SK-N-SH treated with all-trans-retinoic acid at 6 μM for 48 hours (cell line): ENCODE results near the gene NKD1.
"Not testable (repeated sequence)": the region's sequence is repeated elsewhere in the genome, so short reads cannot be mapped to it uniquely, and the experiment has no call there.

Experiments used
- ATAC-seq: fragments of 200-7000 bp; cut with Tn5 transposase; 3 replicates; pipeline ENCODE4 v1.9.1; 2020; ENCODE audit warnings: mild to moderate bottlenecking, moderate library complexity
- ARNTL ChIP-seq: fragments of 450-650 bp; formaldehyde crosslinking; IDR thresholded peaks from 2 replicates; pipeline ENCODE4 v1.5.0; 2020; ENCODE audit warnings: low read depth, mild to moderate bottlenecking, moderate library complexity, borderline replicate concordance
- BACH2 ChIP-seq: fragments of 250-450 bp; sonication (Bioruptor Pico); IDR thresholded peaks from 2 replicates; pipeline ENCODE4 v1.9.0; 2021; ENCODE audit warnings: mild to moderate bottlenecking, borderline replicate concordance
- CREB5 ChIP-seq: fragments of 250-450 bp; sonication (Bioruptor Pico); IDR thresholded peaks from 2 replicates; pipeline ENCODE4 v1.5.1; 2020; ENCODE audit warnings: low read depth, mild to moderate bottlenecking, moderate library complexity
- CSDC2 ChIP-seq: fragments of 250-450 bp; sonication (Bioruptor Pico); IDR thresholded peaks from 2 replicates; pipeline ENCODE4 v1.5.0; 2020; ENCODE audit warnings: mild to moderate bottlenecking, moderate library complexity
- CSRNP3 ChIP-seq: fragments of 250-450 bp; sonication (Bioruptor Pico); IDR thresholded peaks from 2 replicates; pipeline ENCODE4 v1.5.1; 2021; ENCODE audit warnings: mild to moderate bottlenecking, moderate library complexity
- ESRRG ChIP-seq: fragments of 250-450 bp; sonication (Bioruptor Pico); IDR thresholded peaks from 2 replicates; pipeline ENCODE4 v1.6.1; 2021; ENCODE audit warnings: mild to moderate bottlenecking
- GLIS3 ChIP-seq: fragments of 250-450 bp; sonication (Bioruptor Pico); IDR thresholded peaks from 2 replicates; pipeline ENCODE4 v1.5.0; 2020; ENCODE audit warnings: mild to moderate bottlenecking, moderate library complexity
- ISL1 ChIP-seq: fragments of 250-450 bp; sonication (Bioruptor Pico); IDR thresholded peaks from 2 replicates; pipeline ENCODE4 v2.1.2; 2022; ENCODE audit warnings: mild to moderate bottlenecking, moderate library complexity
- PATZ1 ChIP-seq: fragments of 250-450 bp; sonication (Bioruptor Pico); IDR thresholded peaks from 2 replicates; pipeline ENCODE4 v1.8.0; 2020; ENCODE audit warnings: mild to moderate bottlenecking, moderate library complexity, borderline replicate concordance
- POU6F1 ChIP-seq: fragments of 250-450 bp; sonication (Bioruptor Pico); IDR thresholded peaks from 2 replicates; pipeline ENCODE4 v1.8.0; 2021; ENCODE audit warnings: low read depth, mild to moderate bottlenecking, moderate library complexity, borderline replicate concordance
- PPARA ChIP-seq: fragments of 250-450 bp; sonication (Bioruptor Pico); IDR thresholded peaks from 2 replicates; pipeline ENCODE4 v1.5.0; 2020; ENCODE audit warnings: mild to moderate bottlenecking, borderline replicate concordance
- RARB ChIP-seq: fragments of 250-450 bp; sonication (Bioruptor Pico); IDR thresholded peaks from 2 replicates; pipeline ENCODE4 v1.8.0; 2021; ENCODE audit warnings: mild to moderate bottlenecking, moderate library complexity
- TCF4 ChIP-seq: fragments of 250-450 bp; sonication (Bioruptor Pico); IDR thresholded peaks from 2 replicates; pipeline ENCODE4 v1.8.0; 2021; ENCODE audit warnings: mild to moderate bottlenecking, moderate library complexity, borderline replicate concordance
- TOX ChIP-seq: fragments of 250-450 bp; sonication (Bioruptor Pico); IDR thresholded peaks from 2 replicates; pipeline ENCODE4 v1.8.0; 2021; ENCODE audit warnings: mild to moderate bottlenecking, moderate library complexity, borderline replicate concordance
- TSHZ2 ChIP-seq: fragments of 250-450 bp; sonication (Bioruptor Pico); IDR thresholded peaks from 2 replicates; pipeline ENCODE4 v1.5.0; 2020; ENCODE audit warnings: mild to moderate bottlenecking, moderate library complexity
- ZC3H10 ChIP-seq: fragments of 250-450 bp; sonication (Bioruptor Pico); IDR thresholded peaks from 2 replicates; pipeline ENCODE4 v1.5.1; 2021; ENCODE audit warnings: mild to moderate bottlenecking, moderate library complexity
- ZFP3 ChIP-seq: fragments of 250-450 bp; sonication (Bioruptor Pico); IDR thresholded peaks from 2 replicates; pipeline ENCODE4 v1.5.0; 2020; ENCODE audit warnings: mild to moderate bottlenecking, moderate library complexity
- ZFP30 ChIP-seq: fragments of 450-650 bp; formaldehyde crosslinking; IDR thresholded peaks from 2 replicates; pipeline ENCODE4 v1.5.0; 2022; ENCODE audit warnings: mild to moderate bottlenecking, moderate library complexity
- ZNF565 ChIP-seq: fragments of 450-650 bp; formaldehyde crosslinking; conservative IDR thresholded peaks from 2 replicates; pipeline ENCODE4 v1.5.0; 2020; ENCODE audit warnings: low read depth, mild to moderate bottlenecking, moderate library complexity
- ZNF70 ChIP-seq: fragments of 450-650 bp; formaldehyde crosslinking; IDR thresholded peaks from 2 replicates; pipeline ENCODE4 v1.5.0; 2020; ENCODE audit warnings: mild to moderate bottlenecking, moderate library complexity
- ZNF8 ChIP-seq: fragments of 450-650 bp; formaldehyde crosslinking; IDR thresholded peaks from 2 replicates; pipeline ENCODE4 v1.5.0; 2020; ENCODE audit warnings: mild to moderate bottlenecking, moderate library complexity

NKD1 gene

GRCh38 chr16:50502616-50503011 is 45.6 kb upstream of the NKD1 start:
- no peak for TF ChIP-seq ISL1 (CRISPR knock-in tag)
- no peak for TF ChIP-seq ZC3H10 (CRISPR knock-in tag)
- TF ChIP-seq CSDC2 (CRISPR knock-in tag) = no peak
- TF ChIP-seq ARNTL (CRISPR knock-in tag) = no peak
- no peak for TF ChIP-seq CSRNP3 (CRISPR knock-in tag)
- TF ChIP-seq ZNF70 (CRISPR knock-in tag) = no peak
- no peak for TF ChIP-seq TCF4 (CRISPR knock-in tag)
- no peak for TF ChIP-seq ZFP3 (CRISPR knock-in tag)
- no peak for TF ChIP-seq PATZ1 (CRISPR knock-in tag)
- TF ChIP-seq GLIS3 = no peak
- TF ChIP-seq ESRRG (CRISPR knock-in tag) = no peak
- TF ChIP-seq RARB = no peak
- no peak for TF ChIP-seq ZNF565 (CRISPR knock-in tag)
- no peak for TF ChIP-seq POU6F1 (CRISPR knock-in tag)
- TF ChIP-seq, all 23 proteins: peak for 0
- ATAC-seq = no peak

- ATAC-seq = not testable (repeated sequence)
Observed at GRCh38 chr16:50503868-50504531, 44.2 kb upstream of the NKD1 start.

- TF ChIP-seq TOX = no peak
- TF ChIP-seq ZNF70 (CRISPR knock-in tag) = no peak
- TF ChIP-seq PPARA (CRISPR knock-in tag) = no peak
- no peak for TF ChIP-seq PATZ1 (CRISPR knock-in tag)
- TF ChIP-seq TSHZ2 = no peak
- no peak for TF ChIP-seq ESRRG (CRISPR knock-in tag)
- TF ChIP-seq ZFP3 (CRISPR knock-in tag) = no peak
- TF ChIP-seq BACH2 (CRISPR knock-in tag) = no peak
- TF ChIP-seq GLIS3 = no peak
- TF ChIP-seq ZFP30 (CRISPR knock-in tag) = no peak
- no peak for TF ChIP-seq CREB5 (CRISPR knock-in tag)
- TF ChIP-seq ZNF565 (CRISPR knock-in tag) = no peak
- TF ChIP-seq ZC3H10 (CRISPR knock-in tag) = no peak
- no peak for TF ChIP-seq ZNF8 (CRISPR knock-in tag)
- no peak for TF ChIP-seq TCF4 (CRISPR knock-in tag)
- no peak for TF ChIP-seq ARNTL (CRISPR knock-in tag)
- TF ChIP-seq RARB = no peak
- no peak for ATAC-seq
Observed at GRCh38 chr16:50505115-50505514, 43.1 kb upstream of the NKD1 start.
